Upper lobe of left lung (tissue), 6 donors: ENCODE results near the gene MAMDC4. TPM values are rescaled to one million over a fixed set of nuclear protein-coding genes. Genes with fewer than 3 reads are reported as not detected.
"Not testable (repeated sequence)": the region's sequence is repeated elsewhere in the genome, so short reads cannot be mapped to it uniquely, and the experiment has no call there.

Experiments
- ATAC-seq, 2 donors: fragments of 200-7000 bp; cut with Tn5 transposase; one replicate each; pipeline ENCODE4 v1.9.1; 2022; ENCODE audit warnings: mild to moderate bottlenecking in 2 of 2, moderate library complexity in 2 of 2; ENCODE audit not compliant: low FRiP score in 2 of 2
- DNase-seq, 2 donors: peaks; one replicate each; pipeline ENCODE4 v3.0.0-alpha.2; 2019 to 2020
- H3K27ac ChIP-seq, 4 donors: fragments of 200-600 bp; sonication (generic); one replicate each; pipeline ENCODE4 v1.5.1; 2016 to 2019
- H3K27me3 ChIP-seq, 4 donors: fragments of 200-600 bp; sonication (generic); one replicate each; pipeline ENCODE4 v1.5.1; 2017 to 2019
- H3K36me3 ChIP-seq, 4 donors: fragments of 200-600 bp; sonication (generic); one replicate each; pipeline ENCODE4 v1.5.1; 2016 to 2019
- H3K4me1 ChIP-seq, 4 donors: fragments of 200-600 bp; sonication (generic); one replicate each; pipeline ENCODE4 v1.5.1; 2018 to 2019
- H3K4me3 ChIP-seq, 4 donors: fragments of 200-600 bp; sonication (generic); one replicate each; pipeline ENCODE4 v1.5.1; 2017 to 2019; ENCODE audit warnings: mild to moderate bottlenecking in 2 of 4, moderate library complexity in 1 of 4
- H3K9me3 ChIP-seq, 4 donors: fragments of 200-600 bp; sonication (generic); one replicate each; pipeline ENCODE4 v1.5.1; 2018 to 2019
- EP300 ChIP-seq, 4 donors: sonication (generic); formaldehyde crosslinking; IDR thresholded peaks; one replicate each; pipeline ENCODE4 v1.5.1; 2017; ENCODE audit warnings: antibody characterized with exemption in 4 of 4, control low read depth in 2 of 4
- POLR2A ChIP-seq, 4 donors: fragments of 450-650 bp; IDR thresholded peaks; one replicate each; pipeline ENCODE4 v1.5.1; 2016 to 2017; ENCODE audit warnings: antibody characterized with exemption in 4 of 4, mild to moderate bottlenecking in 2 of 4
- POLR2AphosphoS5 ChIP-seq, 2 donors: sonication (generic); formaldehyde crosslinking; IDR thresholded peaks; one replicate each; pipeline ENCODE4 v1.5.1; 2017; ENCODE audit warnings: antibody characterized with exemption in 2 of 2
- WGBS, 2 donors: methylation state at CpG; one replicate each; pipeline ENCODE4 v1.1.5; 2017 to 2018; 5-methylcytosine and 5-hydroxymethylcytosine counted together
- total RNA-seq, 6 donors: library from RNA; depleted of rRNA in 4 of 6; stranded (reverse); fragments of >200 nt in 4 of 6; gene quantifications; one replicate each; pipeline versions ENCODE4 v1.1.0 to v1.2.1, GENCODE V29; 2016 to 2021
- TF ChIP-seq, protein P1 (sequence below), 6 experiments: fragments of 450-650 bp in 4 of 6; fragments of 200-600 bp in 2 of 6; sonication (generic) in 2 of 6; IDR thresholded peaks; one replicate each; pipeline ENCODE4 v1.5.1; 2016 to 2019; ENCODE audit warnings: antibody characterized with exemption in 6 of 6
- donor health status: DM: no; HTN: no; CAD: no; lungs with moderate emphysema.
- donor health status: DM: no; HTN: yes; CAD: no; lungs with severe emphysema.

MAMDC4 gene
- total RNA-seq, 6 donors from 2014 or later, result 2.1 to 18.9 (median 11.0) TPM

GRCh38 chr9:136837146-136837855 lies 14.8 kb upstream of the MAMDC4 start:
- TF ChIP-seq EP300 (IDR thresholded peaks at IDR 0.05) (no peak), POLR2A (IDR thresholded peaks at IDR 0.05) (no peak), POLR2AphosphoS5 (IDR thresholded peaks at IDR 0.05) (no peak)
- TF ChIP-seq, protein P1, sequence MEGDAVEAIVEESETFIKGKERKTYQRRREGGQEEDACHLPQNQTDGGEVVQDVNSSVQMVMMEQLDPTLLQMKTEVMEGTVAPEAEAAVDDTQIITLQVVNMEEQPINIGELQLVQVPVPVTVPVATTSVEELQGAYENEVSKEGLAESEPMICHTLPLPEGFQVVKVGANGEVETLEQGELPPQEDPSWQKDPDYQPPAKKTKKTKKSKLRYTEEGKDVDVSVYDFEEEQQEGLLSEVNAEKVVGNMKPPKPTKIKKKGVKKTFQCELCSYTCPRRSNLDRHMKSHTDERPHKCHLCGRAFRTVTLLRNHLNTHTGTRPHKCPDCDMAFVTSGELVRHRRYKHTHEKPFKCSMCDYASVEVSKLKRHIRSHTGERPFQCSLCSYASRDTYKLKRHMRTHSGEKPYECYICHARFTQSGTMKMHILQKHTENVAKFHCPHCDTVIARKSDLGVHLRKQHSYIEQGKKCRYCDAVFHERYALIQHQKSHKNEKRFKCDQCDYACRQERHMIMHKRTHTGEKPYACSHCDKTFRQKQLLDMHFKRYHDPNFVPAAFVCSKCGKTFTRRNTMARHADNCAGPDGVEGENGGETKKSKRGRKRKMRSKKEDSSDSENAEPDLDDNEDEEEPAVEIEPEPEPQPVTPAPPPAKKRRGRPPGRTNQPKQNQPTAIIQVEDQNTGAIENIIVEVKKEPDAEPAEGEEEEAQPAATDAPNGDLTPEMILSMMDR (IDR thresholded peaks at IDR 0.05), result no peak
- peaks cover 4 to 12% (median 10%) of the 10 kb centered on the region in 4 donors for H3K4me1 ChIP-seq
- no peaks in the 10 kb centered on the region for H3K9me3 ChIP-seq
- H3K4me3 ChIP-seq, result no peak overlapping the region
- H3K27ac ChIP-seq, result no peak overlapping the region
- no peaks in the 10 kb centered on the region for H3K27me3 ChIP-seq
- ATAC-seq (no peak), DNase-seq (peak in 1 of 2 donors; percentile 72)
- WGBS, 2 donors, result 89 to 100% methylated on average over 1 to 12 of the region's 27 CpGs
- peaks cover 0 to 68% (median 45%) of the 10 kb centered on the region in 4 donors for H3K36me3 ChIP-seq

GRCh38 chr9:136837856-136838277 lies 14.3 kb upstream of the MAMDC4 start:
- not testable (repeated sequence) for H3K27me3 ChIP-seq, H3K9me3 ChIP-seq, H3K4me3 ChIP-seq, H3K27ac ChIP-seq, ATAC-seq
- peak in 1 of 2 donors; percentile 63 for DNase-seq
- Histone ChIP-seq H3K4me1 (peaks cover 10 to 18% (median 16%) of the 10 kb centered on the region in 4 donors), H3K36me3 (peaks cover 0 to 63% (median 41%) of the 10 kb centered on the region in 4 donors)
- WGBS, 2 donors, result 95 to 96% methylated on average over 4 to 13 of the region's 15 CpGs

GRCh38 chr9:136838314-136839228 lies 13.6 kb upstream of the MAMDC4 start:
- Histone ChIP-seq H3K9me3 (no peaks in the 10 kb centered on the region), H3K27me3 (peaks cover 0 to 5% (median 1%) of the 10 kb centered on the region in 4 donors), H3K4me1 (peaks cover 17 to 25% (median 23%) of the 10 kb centered on the region in 4 donors), H3K4me3 (no peak overlapping the region), H3K36me3 (peaks cover 0 to 59% (median 39%) of the 10 kb centered on the region in 4 donors), H3K27ac (no peak overlapping the region)
- 91 to 92% methylated on average over 11 to 17 of the region's 29 CpGs for WGBS, 2 donors
- TF ChIP-seq EP300 (IDR thresholded peaks at IDR 0.05) (no peak), POLR2AphosphoS5 (IDR thresholded peaks at IDR 0.05) (no peak), POLR2A (IDR thresholded peaks at IDR 0.05) (no peak)
- TF ChIP-seq, protein P1 (IDR thresholded peaks at IDR 0.05), result no peak
- no peak for ATAC-seq
- peak in 1 of 2 donors; percentile 66 for DNase-seq

GRCh38 chr9:136839229-136840139 lies 12.7 kb upstream of the MAMDC4 start:
- Histone ChIP-seq H3K4me3 (no peak overlapping the region), H3K27me3 (peaks cover 0 to 12% (median 8%) of the 10 kb centered on the region in 4 donors), H3K36me3 (peaks cover 0 to 59% (median 34%) of the 10 kb centered on the region in 4 donors), H3K9me3 (no peaks in the 10 kb centered on the region), H3K4me1 (peaks cover 25 to 34% (median 32%) of the 10 kb centered on the region in 4 donors), H3K27ac (no peak overlapping the region)
- TF ChIP-seq, protein P1 (IDR thresholded peaks at IDR 0.05), result no peak
- TF ChIP-seq POLR2A (IDR thresholded peaks at IDR 0.05), result no peak
- no peak for TF ChIP-seq EP300 (IDR thresholded peaks at IDR 0.05)
- no peak for TF ChIP-seq POLR2AphosphoS5 (IDR thresholded peaks at IDR 0.05)
- DNase-seq (peak in 1 of 2 donors; percentile 78), ATAC-seq (no peak)
- 91 to 93% methylated on average over 19 to 34 of the region's 36 CpGs for WGBS, 2 donors
